ENCODE results near the gene HSPB9. TPM values are rescaled to one million over a fixed set of nuclear protein-coding genes. Genes with fewer than 3 reads are reported as not detected.
A peak's percentile ranks its signal among the peaks of the same experiment; 100 is the strongest.

Gene HSPB9
- total and polyA plus RNA-seq, 9 of the 15 experiments (the other 6 are each of a cell fraction or from before 2014, with no cell fraction given): 0.04 to 0.16 (median 0.08) TPM; not detected in 3

- peak; percentile 70 for TF ChIP-seq C11orf30 (IDR thresholded peaks at IDR 0.05; ENCODE audit: low read depth)
- no peak for TF ChIP-seq RBM14 (IDR thresholded peaks at IDR 0.05; ENCODE audit: borderline replicate concordance, insufficient read depth, low read depth, low read length)
- peak in 1 of 2 experiments; percentile 35; a peak in 1 of 4 replicates for TF ChIP-seq TBL1XR1 (IDR thresholded peaks at IDR 0.05; ENCODE audit: low read length in 2 of 2)
- TF ChIP-seq ZNF445 (CRISPR knock-in tag; IDR thresholded peaks at IDR 0.05; ENCODE audit: low read depth): no peak
- 0 out of 2 replicates have a peak, but pooled peaks have one; percentile 13 for TF ChIP-seq JUND (IDR thresholded peaks at IDR 0.05; ENCODE audit: borderline replicate concordance, low read depth, low read length)
- peak; percentile 30; the same call in 1 of the 3 replicates for TF ChIP-seq JUND (tag; IDR thresholded peaks at IDR 0.05; ENCODE audit: borderline replicate concordance, low read depth, low read length)
- peak; percentile 28 for TF ChIP-seq CCNT2 (IDR thresholded peaks at IDR 0.05; ENCODE audit: borderline replicate concordance, extremely low read depth, insufficient read length, low read depth, low read length)
- TF ChIP-seq ARID1B (IDR thresholded peaks at IDR 0.05): peak; percentile 85
- peak; percentile 36; the same call in 1 of the 2 replicates for TF ChIP-seq CEBPB (tag; IDR thresholded peaks at IDR 0.05)
- TF ChIP-seq GTF2E2 (tag; IDR thresholded peaks at IDR 0.05): 0 out of 2 replicates have a peak, but pooled peaks have one; percentile 31
- TF ChIP-seq CEBPG (CRISPR knock-in tag; IDR thresholded peaks at IDR 0.05): no peak
- TF ChIP-seq CEBPG (tag; conservative IDR thresholded peaks at IDR 0.05 in 1 of 2, IDR thresholded peaks at IDR 0.05 in 1 of 2): 0 out of 4 replicates have a peak, but pooled peaks of 1 of the 2 experiments have one; percentile 8
- TF ChIP-seq BACH1 (tag; IDR thresholded peaks at IDR 0.05): no peak
- TF ChIP-seq GABPA (tag; conservative IDR thresholded peaks at IDR 0.05; ENCODE audit: low read depth): no peak
- TF ChIP-seq NCOR1 (IDR thresholded peaks at IDR 0.05): peak; percentile 65
- peak; percentile 71 for TF ChIP-seq PBX2 (CRISPR knock-in tag; IDR thresholded peaks at IDR 0.05; ENCODE audit: low read depth)
- peak; percentile 99 for TF ChIP-seq PBX2 (tag; conservative IDR thresholded peaks at IDR 0.05; ENCODE audit: low read depth)
- no peak for TF ChIP-seq CHD4 (IDR thresholded peaks at IDR 0.05; ENCODE audit: insufficient read depth, insufficient replicate concordance, low read depth, low read length, poor library complexity, severe bottlenecking)
- 0 out of 2 replicates have a peak, but pooled peaks have one; percentile 36 for TF ChIP-seq PHF21A (IDR thresholded peaks at IDR 0.05; ENCODE audit: borderline replicate concordance, low read depth)
These were observed 35.4 kb upstream of the HSPB9 start (continued) for GRCh38 chr17:42087042-42087701.
